HFF-Myc (cell line): ENCODE measurements around the gene CACNA1C.
A peak's percentile ranks its signal among the peaks of the same experiment; 100 is the strongest.

Experiments used
- DNase-seq: peaks from one replicate; pipeline ENCODE4 v3.0.0-alpha.2; 2011; ENCODE audit warnings: low read depth; ENCODE audit errors: extremely low read depth
- H3K4me3 ChIP-seq: replicated peaks from 2 replicates; pipeline ENCODE4 v1.5.1; 2011; ENCODE audit warnings: low read depth, mild to moderate bottlenecking, control low read depth, low read length
- TF ChIP-seq, protein P1 (sequence below): IDR thresholded peaks from 2 replicates; pipeline ENCODE4 v1.5.1; 2012; ENCODE audit warnings: mild to moderate bottlenecking, low read depth, low read length, control low read depth; ENCODE audit errors: missing control alignments

CACNA1C gene

GRCh38 chr12:2418579-2418978 is 365.8 kb downstream of the CACNA1C start:
- no peak for DNase-seq
- H3K4me3 ChIP-seq, result no peak overlapping the region
- TF ChIP-seq, protein P1, sequence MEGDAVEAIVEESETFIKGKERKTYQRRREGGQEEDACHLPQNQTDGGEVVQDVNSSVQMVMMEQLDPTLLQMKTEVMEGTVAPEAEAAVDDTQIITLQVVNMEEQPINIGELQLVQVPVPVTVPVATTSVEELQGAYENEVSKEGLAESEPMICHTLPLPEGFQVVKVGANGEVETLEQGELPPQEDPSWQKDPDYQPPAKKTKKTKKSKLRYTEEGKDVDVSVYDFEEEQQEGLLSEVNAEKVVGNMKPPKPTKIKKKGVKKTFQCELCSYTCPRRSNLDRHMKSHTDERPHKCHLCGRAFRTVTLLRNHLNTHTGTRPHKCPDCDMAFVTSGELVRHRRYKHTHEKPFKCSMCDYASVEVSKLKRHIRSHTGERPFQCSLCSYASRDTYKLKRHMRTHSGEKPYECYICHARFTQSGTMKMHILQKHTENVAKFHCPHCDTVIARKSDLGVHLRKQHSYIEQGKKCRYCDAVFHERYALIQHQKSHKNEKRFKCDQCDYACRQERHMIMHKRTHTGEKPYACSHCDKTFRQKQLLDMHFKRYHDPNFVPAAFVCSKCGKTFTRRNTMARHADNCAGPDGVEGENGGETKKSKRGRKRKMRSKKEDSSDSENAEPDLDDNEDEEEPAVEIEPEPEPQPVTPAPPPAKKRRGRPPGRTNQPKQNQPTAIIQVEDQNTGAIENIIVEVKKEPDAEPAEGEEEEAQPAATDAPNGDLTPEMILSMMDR, result no peak

DNA sequence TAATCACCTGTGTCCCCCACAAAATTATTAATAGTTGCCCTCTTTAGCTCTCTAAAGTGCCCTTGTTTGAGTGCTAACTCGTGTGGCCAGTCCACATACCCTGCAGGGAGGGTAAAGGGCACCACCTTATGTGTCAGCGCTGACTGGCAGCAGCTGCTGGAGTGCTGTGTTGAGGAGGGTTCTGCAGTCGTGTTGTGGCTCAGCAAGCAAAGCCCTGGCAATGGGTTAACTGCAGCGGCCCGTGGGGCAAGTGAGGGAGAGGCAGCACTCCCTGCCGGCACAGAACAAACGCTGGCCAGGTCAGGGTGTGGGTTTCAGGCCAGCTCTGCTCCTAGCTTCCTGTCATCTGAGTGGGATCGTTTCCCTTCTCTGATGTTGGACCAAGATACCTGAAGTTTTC is 369.8 kb downstream of the CACNA1C start:
- no peak overlapping the region for H3K4me3 ChIP-seq
- TF ChIP-seq, protein P1, result no peak
- no peak for DNase-seq

- no peak overlapping the region for H3K4me3 ChIP-seq
- TF ChIP-seq, protein P1, result no peak
- DNase-seq, result peak; percentile 5
These were observed 376.2 kb downstream of the CACNA1C start for GRCh38 chr12:2429032-2429431.

- H3K4me3 ChIP-seq, result no peak overlapping the region
- TF ChIP-seq, protein P1, result no peak
- DNase-seq, result no peak
These were observed 379.0 kb downstream of the CACNA1C start for GRCh38 chr12:2431810-2432209.

GRCh38 chr12:2432856-2433255 is 380.1 kb downstream of the CACNA1C start:
- DNase-seq, result no peak
- H3K4me3 ChIP-seq, result no peak overlapping the region
- TF ChIP-seq, protein P1, result no peak

GRCh38 chr12:2435511-2435910 is 382.7 kb downstream of the CACNA1C start:
- DNase-seq, result no peak
- no peak overlapping the region for H3K4me3 ChIP-seq
- TF ChIP-seq, protein P1, result no peak
